GM23338 (cell line): ENCODE results near the gene CCDC137. TPM values are rescaled to one million over a fixed set of nuclear protein-coding genes. Genes with fewer than 3 reads are reported as not detected.
A peak's percentile ranks its signal among the peaks of the same experiment; 100 is the strongest.

Experiments
- ATAC-seq: fragments of 200-7000 bp; cut with Tn5 transposase; 3 replicates; pipeline ENCODE4 v1.9.1; 2020
- DNase-seq: peaks from one replicate; pipeline ENCODE4 v3.0.0-alpha.2; 2015; ENCODE audit warnings: low spot score
- H2AFZ ChIP-seq: fragments of 200-600 bp; sonication (generic); 2 replicates; pipeline ENCODE4 v1.8.0; 2016; ENCODE audit warnings: antibody characterized with exemption, mild to moderate bottlenecking, moderate library complexity
- H3F3A ChIP-seq: fragments of 200-600 bp; sonication (generic); replicated peaks from 2 replicates; pipeline ENCODE4 v1.8.0; 2017; ENCODE audit warnings: antibody characterized with exemption, mixed run types, low read depth
- H3K27ac ChIP-seq: fragments of 200-600 bp; sonication (generic); 2 replicates; pipeline ENCODE4 v1.6.1; 2016; ENCODE audit warnings: low read depth
- H3K27me3 ChIP-seq: fragments of 200-600 bp; sonication (generic); 2 replicates; pipeline ENCODE4 v1.8.0; 2016; ENCODE audit warnings: mild to moderate bottlenecking, mixed run types, moderate library complexity; ENCODE audit not compliant: insufficient read depth
- H3K36me3 ChIP-seq: fragments of 200-600 bp; sonication (generic); 2 replicates; pipeline ENCODE4 v1.8.0; 2016; ENCODE audit warnings: mild to moderate bottlenecking; ENCODE audit not compliant: insufficient read depth
- H3K4me1 ChIP-seq: fragments of 200-600 bp; sonication (generic); 2 replicates; pipeline ENCODE4 v1.8.0; 2016; ENCODE audit warnings: mild to moderate bottlenecking, moderate library complexity; ENCODE audit not compliant: insufficient read depth
- H3K4me2 ChIP-seq: fragments of 200-600 bp; sonication (generic); 2 replicates; pipeline ENCODE4 v1.7.1; 2017; ENCODE audit warnings: mixed run types
- H3K4me3 ChIP-seq: fragments of 200-600 bp; sonication (generic); 2 replicates; pipeline ENCODE4 v1.6.1; 2016; ENCODE audit warnings: mixed run types
- H3K79me2 ChIP-seq: fragments of 200-600 bp; sonication (generic); replicated peaks from 2 replicates; pipeline ENCODE4 v1.8.0; 2017; ENCODE audit warnings: mild to moderate bottlenecking; ENCODE audit not compliant: insufficient read depth
- H3K9me2 ChIP-seq: fragments of 200-600 bp; sonication (generic); 2 replicates; pipeline ENCODE4 v1.8.0; 2017; ENCODE audit not compliant: insufficient read depth
- H4K20me1 ChIP-seq: fragments of 200-600 bp; sonication (generic); replicated peaks from 2 replicates; pipeline ENCODE4 v1.8.0; 2017; ENCODE audit warnings: mild to moderate bottlenecking; ENCODE audit not compliant: insufficient read depth
- H3K27ac Mint-ChIP-seq: 2 replicates; pipeline ENCODE4 v1.8.0; 2020; ENCODE audit warnings: inconsistent platforms, mild to moderate bottlenecking, moderate library complexity, mixed read lengths
- H3K27me3 Mint-ChIP-seq: 3 replicates; pipeline ENCODE4 v1.8.0; 2022; ENCODE audit warnings: low read depth, mild to moderate bottlenecking, moderate library complexity, mixed read lengths, inconsistent platforms; ENCODE audit not compliant: insufficient read depth, poor library complexity
- H3K36me3 Mint-ChIP-seq: 3 replicates; pipeline ENCODE4 v1.8.0; 2021; ENCODE audit warnings: low read depth, mild to moderate bottlenecking, inconsistent platforms, moderate library complexity, mixed read lengths
- H3K4me1 Mint-ChIP-seq: 3 replicates; pipeline ENCODE4 v1.8.0; 2020; ENCODE audit warnings: mild to moderate bottlenecking, inconsistent platforms, mixed read lengths
- H3K4me3 Mint-ChIP-seq: 3 replicates; pipeline ENCODE4 v1.8.0; 2021; ENCODE audit warnings: moderate library complexity, mild to moderate bottlenecking, inconsistent platforms, mixed read lengths
- H3K9me3 Mint-ChIP-seq: 3 replicates; pipeline ENCODE4 v1.8.0; 2020; ENCODE audit warnings: moderate library complexity, mild to moderate bottlenecking, inconsistent platforms, mixed read lengths
- CREB1 ChIP-seq: fragments of 250-450 bp; sonication (Bioruptor Pico); IDR thresholded peaks from 2 replicates; pipeline ENCODE4 v1.5.0; 2020; ENCODE audit warnings: low read depth, mild to moderate bottlenecking, moderate library complexity
- EZH2 ChIP-seq: fragments of 200-600 bp; sonication (generic); IDR thresholded peaks from one replicate; pipeline ENCODE4 v1.8.0; 2017; ENCODE audit warnings: antibody characterized with exemption, mild to moderate bottlenecking, low read depth; ENCODE audit not compliant: unreplicated experiment
- EZH2phosphoT487 ChIP-seq: fragments of 200-600 bp; sonication (generic); IDR thresholded peaks from one replicate; pipeline ENCODE4 v1.8.1; 2018; ENCODE audit warnings: antibody characterized with exemption; ENCODE audit not compliant: unreplicated experiment
- JUNB ChIP-seq: IDR thresholded peaks from one replicate; pipeline ENCODE4 v1.6.1; 2016; ENCODE audit warnings: antibody characterized with exemption; ENCODE audit not compliant: unreplicated experiment
- NANOG ChIP-seq: IDR thresholded peaks from 2 replicates; pipeline ENCODE4 v1.6.1; 2016; ENCODE audit warnings: antibody characterized with exemption, borderline replicate concordance
- POLR2AphosphoS5 ChIP-seq: IDR thresholded peaks from 2 replicates; pipeline ENCODE4 v1.6.1; 2016; ENCODE audit warnings: antibody characterized with exemption, low read depth
- ZNF331 ChIP-seq: fragments of 250-450 bp; sonication (Bioruptor Pico); IDR thresholded peaks from 2 replicates; pipeline ENCODE4 v1.5.0; 2020; ENCODE audit warnings: low read depth, mild to moderate bottlenecking, moderate library complexity
- polyA plus RNA-seq: library from polyadenylated mRNA; unstranded; fragments of >200 nt; fragmentation: Nextera tagmentation; extraction: Ambion mirVana; gene quantifications from 2 replicates; pipeline ENCODE4 v1.2.1, GENCODE V29; 2016
- total RNA-seq: library from RNA; depleted of rRNA; stranded (reverse); fragments of >200 nt; shearing (Covaris generic); gene quantifications from 2 replicates; pipeline ENCODE4 v1.2.3, GENCODE V29; 2014
- TF ChIP-seq, protein P1 (sequence below): IDR thresholded peaks from 2 replicates; pipeline ENCODE4 v1.6.1; 2016; ENCODE audit warnings: antibody characterized with exemption
- TF ChIP-seq, protein P2 (sequence below), 2 experiments: fragments of 200-600 bp in 1 of 2; sonication (generic) in 1 of 2; conservative IDR thresholded peaks; 2 replicates each; pipeline versions ENCODE4 v1.5.1 to v1.6.1; 2016 to 2017; ENCODE audit warnings: antibody characterized with exemption in 2 of 2, low read depth in 2 of 2, mild to moderate bottlenecking in 2 of 2, moderate library complexity in 1 of 2
- TF ChIP-seq, protein P3 (sequence below): fragments of 250-450 bp; sonication (Bioruptor Pico); IDR thresholded peaks from 2 replicates; pipeline ENCODE4 v1.5.0; 2020; ENCODE audit warnings: mild to moderate bottlenecking, moderate library complexity

Gene CCDC137
- total and polyA plus RNA-seq, 2 experiments from 2014 or later: 26.1 to 73.4 TPM

DNA sequence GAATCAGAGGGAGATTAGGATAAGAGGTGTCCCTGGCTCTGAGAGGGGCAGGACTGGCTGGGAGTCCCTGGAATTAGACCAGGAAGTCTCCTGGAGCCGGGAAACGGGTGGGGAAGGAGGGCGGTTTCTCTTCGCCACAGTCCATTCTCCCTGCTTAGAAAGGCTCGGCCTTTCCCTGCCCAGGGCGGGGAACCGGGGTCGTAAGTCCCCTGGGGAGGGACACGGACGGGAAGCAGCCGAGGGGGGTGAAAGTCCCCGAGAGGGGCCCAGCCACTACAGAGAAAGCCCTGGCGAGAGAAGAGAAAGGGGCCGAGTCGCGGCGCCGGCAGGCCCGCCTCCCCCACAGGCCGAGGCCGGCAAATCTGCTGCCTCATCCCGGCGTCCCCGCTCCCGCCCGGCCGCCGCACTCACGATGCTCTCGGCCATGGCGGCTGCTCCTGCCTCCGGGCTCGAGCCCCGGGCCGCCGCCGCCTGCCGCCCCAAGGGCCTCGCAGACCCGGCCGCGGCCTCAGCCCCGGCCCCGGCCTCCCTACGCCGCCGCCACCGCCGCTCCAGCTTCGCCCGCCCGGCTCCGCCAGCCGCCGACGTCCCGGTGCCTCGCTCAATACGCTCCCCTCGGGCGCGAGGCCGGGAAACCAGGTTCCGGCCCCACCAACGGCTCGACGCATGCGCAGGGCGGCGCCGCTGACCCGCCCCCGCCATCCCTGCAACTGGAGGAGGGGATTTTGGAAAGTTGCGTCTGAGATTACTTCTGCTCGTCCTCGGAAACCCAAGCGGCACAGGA lies 29.8 kb upstream of the CCDC137 start, which contains the start of the genes NPLOC4 and TSPAN10:
Gene NPLOC4, minus strand, starts transcription at position 608 of the 784 bp plus-strand sequence. Its CDS starts 182 bp downstream, at position 426.
Gene TSPAN10, plus strand, starts transcription at position 692 of the 784 bp plus-strand sequence. CDS start 5,217 bp downstream, outside the sequence.
- peak; percentile 91 for DNase-seq
- Histone ChIP-seq H3K27ac (peak within 1 kb of the TSS; percentile 92), H3K4me1 (peaks cover 7% of the 10 kb centered on the region), H4K20me1 (peaks cover 32% of the 10 kb centered on the region), H3K79me2 (peaks cover 49% of the 10 kb centered on the region), H3K27me3 (no peaks in the 10 kb centered on the region), H3K9me2 (no peaks in the 10 kb centered on the region), H3K4me3 (peak within 1 kb of the TSS; percentile 99), H2AFZ (peak within 1 kb of the TSS; percentile 84; the same call in 1 of the 2 replicates), H3F3A (peaks cover 13% of the 10 kb centered on the region; the same call in 1 of the 2 replicates), H3K36me3 (no peaks in the 10 kb centered on the region; the same call in 1 of the 2 replicates), H3K4me2 (peak within 1 kb of the TSS; percentile 99)
- peak; percentile 92 for ATAC-seq
- Mint-ChIP-seq H3K4me1 (peaks cover 10% of the 10 kb centered on the region), H3K27ac (peak within 1 kb of the TSS; percentile 97), H3K9me3 (no peaks in the 10 kb centered on the region; the same call in 1 of the 3 replicates), H3K27me3 (no peaks in the 10 kb centered on the region), H3K4me3 (peak within 1 kb of the TSS; percentile 96), H3K36me3 (peaks cover 14% of the 10 kb centered on the region)
- TF ChIP-seq NANOG (no peak), CREB1 (CRISPR knock-in tag) (peak; percentile 80), ZNF331 (CRISPR knock-in tag) (no peak), POLR2AphosphoS5 (peak; percentile 83)
- TF ChIP-seq, protein P1, sequence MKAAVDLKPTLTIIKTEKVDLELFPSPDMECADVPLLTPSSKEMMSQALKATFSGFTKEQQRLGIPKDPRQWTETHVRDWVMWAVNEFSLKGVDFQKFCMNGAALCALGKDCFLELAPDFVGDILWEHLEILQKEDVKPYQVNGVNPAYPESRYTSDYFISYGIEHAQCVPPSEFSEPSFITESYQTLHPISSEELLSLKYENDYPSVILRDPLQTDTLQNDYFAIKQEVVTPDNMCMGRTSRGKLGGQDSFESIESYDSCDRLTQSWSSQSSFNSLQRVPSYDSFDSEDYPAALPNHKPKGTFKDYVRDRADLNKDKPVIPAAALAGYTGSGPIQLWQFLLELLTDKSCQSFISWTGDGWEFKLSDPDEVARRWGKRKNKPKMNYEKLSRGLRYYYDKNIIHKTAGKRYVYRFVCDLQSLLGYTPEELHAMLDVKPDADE: peak; percentile 37; the same call in 1 of the 2 replicates

DNA sequence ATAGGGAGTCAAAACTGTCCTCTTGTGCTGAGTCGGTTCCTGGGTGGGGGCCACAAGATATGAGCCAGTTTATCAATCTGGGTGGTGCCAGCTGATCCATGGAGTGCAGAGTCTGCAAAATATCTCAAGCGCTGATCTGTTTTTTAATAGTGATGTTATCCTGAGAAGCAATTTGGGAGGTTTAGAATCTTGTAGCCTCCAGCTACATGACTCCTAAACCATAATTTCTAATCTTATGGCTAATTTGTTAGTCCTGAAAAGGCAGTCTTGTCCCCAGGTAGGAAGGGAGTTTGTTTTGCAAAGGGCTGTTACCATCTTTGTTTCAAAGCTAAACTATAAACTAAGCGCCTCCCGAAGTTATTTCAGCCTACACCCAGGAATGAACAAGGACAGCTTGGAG lies 27.9 kb upstream of the CCDC137 start:
- Histone ChIP-seq H3K79me2 (peaks cover 29% of the 10 kb centered on the region), H3F3A (peaks cover 10% of the 10 kb centered on the region; the same call in 1 of the 2 replicates), H3K4me1 (peaks cover 7% of the 10 kb centered on the region), H3K9me2 (no peaks in the 10 kb centered on the region), H3K4me3 (no peak overlapping the region), H2AFZ (no peak overlapping the region), H3K4me2 (no peak overlapping the region), H4K20me1 (peaks cover 15% of the 10 kb centered on the region), H3K27me3 (no peaks in the 10 kb centered on the region), H3K27ac (no peak overlapping the region), H3K36me3 (no peaks in the 10 kb centered on the region)
- Mint-ChIP-seq H3K4me1 (peaks cover 9% of the 10 kb centered on the region), H3K27ac (no peak overlapping the region), H3K9me3 (no peaks in the 10 kb centered on the region; the same call in 1 of the 3 replicates), H3K36me3 (peaks cover 8% of the 10 kb centered on the region; the same call in 2 of the 3 replicates), H3K4me3 (peak overlapping the region; percentile 44), H3K27me3 (no peaks in the 10 kb centered on the region)
- no peak for DNase-seq
- no peak for ATAC-seq
- TF ChIP-seq JUNB (no peak), EZH2phosphoT487 (no peak), POLR2AphosphoS5 (no peak), CREB1 (CRISPR knock-in tag) (no peak), EZH2 (no peak), ZNF331 (CRISPR knock-in tag) (no peak), NANOG (no peak)
- TF ChIP-seq, protein P2, sequence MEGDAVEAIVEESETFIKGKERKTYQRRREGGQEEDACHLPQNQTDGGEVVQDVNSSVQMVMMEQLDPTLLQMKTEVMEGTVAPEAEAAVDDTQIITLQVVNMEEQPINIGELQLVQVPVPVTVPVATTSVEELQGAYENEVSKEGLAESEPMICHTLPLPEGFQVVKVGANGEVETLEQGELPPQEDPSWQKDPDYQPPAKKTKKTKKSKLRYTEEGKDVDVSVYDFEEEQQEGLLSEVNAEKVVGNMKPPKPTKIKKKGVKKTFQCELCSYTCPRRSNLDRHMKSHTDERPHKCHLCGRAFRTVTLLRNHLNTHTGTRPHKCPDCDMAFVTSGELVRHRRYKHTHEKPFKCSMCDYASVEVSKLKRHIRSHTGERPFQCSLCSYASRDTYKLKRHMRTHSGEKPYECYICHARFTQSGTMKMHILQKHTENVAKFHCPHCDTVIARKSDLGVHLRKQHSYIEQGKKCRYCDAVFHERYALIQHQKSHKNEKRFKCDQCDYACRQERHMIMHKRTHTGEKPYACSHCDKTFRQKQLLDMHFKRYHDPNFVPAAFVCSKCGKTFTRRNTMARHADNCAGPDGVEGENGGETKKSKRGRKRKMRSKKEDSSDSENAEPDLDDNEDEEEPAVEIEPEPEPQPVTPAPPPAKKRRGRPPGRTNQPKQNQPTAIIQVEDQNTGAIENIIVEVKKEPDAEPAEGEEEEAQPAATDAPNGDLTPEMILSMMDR (conservative IDR thresholded peaks at IDR 0.05; ENCODE audit: low read depth in 2 of 2): no peak
- TF ChIP-seq, protein P3, sequence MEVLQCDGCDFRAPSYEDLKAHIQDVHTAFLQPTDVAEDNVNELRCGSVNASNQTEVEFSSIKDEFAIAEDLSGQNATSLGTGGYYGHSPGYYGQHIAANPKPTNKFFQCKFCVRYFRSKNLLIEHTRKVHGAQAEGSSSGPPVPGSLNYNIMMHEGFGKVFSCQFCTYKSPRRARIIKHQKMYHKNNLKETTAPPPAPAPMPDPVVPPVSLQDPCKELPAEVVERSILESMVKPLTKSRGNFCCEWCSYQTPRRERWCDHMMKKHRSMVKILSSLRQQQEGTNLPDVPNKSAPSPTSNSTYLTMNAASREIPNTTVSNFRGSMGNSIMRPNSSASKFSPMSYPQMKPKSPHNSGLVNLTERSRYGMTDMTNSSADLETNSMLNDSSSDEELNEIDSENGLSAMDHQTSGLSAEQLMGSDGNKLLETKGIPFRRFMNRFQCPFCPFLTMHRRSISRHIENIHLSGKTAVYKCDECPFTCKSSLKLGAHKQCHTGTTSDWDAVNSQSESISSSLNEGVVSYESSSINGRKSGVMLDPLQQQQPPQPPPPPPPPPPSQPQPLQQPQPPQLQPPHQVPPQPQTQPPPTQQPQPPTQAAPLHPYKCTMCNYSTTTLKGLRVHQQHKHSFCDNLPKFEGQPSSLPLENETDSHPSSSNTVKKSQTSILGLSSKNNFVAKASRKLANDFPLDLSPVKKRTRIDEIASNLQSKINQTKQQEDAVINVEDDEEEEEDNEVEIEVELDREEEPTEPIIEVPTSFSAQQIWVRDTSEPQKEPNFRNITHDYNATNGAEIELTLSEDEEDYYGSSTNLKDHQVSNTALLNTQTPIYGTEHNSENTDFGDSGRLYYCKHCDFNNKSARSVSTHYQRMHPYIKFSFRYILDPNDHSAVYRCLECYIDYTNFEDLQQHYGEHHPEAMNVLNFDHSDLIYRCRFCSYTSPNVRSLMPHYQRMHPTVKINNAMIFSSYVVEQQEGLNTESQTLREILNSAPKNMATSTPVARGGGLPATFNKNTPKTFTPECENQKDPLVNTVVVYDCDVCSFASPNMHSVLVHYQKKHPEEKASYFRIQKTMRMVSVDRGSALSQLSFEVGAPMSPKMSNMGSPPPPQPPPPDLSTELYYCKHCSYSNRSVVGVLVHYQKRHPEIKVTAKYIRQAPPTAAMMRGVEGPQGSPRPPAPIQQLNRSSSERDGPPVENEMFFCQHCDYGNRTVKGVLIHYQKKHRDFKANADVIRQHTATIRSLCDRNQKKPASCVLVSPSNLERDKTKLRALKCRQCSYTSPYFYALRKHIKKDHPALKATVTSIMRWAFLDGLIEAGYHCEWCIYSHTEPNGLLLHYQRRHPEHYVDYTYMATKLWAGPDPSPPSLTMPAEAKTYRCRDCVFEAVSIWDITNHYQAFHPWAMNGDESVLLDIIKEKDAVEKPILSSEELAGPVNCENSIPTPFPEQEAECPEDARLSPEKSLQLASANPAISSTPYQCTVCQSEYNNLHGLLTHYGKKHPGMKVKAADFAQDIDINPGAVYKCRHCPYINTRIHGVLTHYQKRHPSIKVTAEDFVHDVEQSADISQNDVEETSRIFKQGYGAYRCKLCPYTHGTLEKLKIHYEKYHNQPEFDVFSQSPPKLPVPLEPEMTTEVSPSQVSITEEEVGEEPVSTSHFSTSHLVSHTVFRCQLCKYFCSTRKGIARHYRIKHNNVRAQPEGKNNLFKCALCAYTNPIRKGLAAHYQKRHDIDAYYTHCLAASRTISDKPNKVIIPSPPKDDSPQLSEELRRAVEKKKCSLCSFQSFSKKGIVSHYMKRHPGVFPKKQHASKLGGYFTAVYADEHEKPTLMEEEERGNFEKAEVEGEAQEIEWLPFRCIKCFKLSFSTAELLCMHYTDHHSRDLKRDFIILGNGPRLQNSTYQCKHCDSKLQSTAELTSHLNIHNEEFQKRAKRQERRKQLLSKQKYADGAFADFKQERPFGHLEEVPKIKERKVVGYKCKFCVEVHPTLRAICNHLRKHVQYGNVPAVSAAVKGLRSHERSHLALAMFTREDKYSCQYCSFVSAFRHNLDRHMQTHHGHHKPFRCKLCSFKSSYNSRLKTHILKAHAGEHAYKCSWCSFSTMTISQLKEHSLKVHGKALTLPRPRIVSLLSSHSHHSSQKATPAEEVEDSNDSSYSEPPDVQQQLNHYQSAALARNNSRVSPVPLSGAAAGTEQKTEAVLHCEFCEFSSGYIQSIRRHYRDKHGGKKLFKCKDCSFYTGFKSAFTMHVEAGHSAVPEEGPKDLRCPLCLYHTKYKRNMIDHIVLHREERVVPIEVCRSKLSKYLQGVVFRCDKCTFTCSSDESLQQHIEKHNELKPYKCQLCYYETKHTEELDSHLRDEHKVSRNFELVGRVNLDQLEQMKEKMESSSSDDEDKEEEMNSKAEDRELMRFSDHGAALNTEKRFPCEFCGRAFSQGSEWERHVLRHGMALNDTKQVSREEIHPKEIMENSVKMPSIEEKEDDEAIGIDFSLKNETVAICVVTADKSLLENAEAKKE (CRISPR knock-in tag): no peak
